Activated CD4-positive, alpha-beta T cell treated with anti-CD3 and anti-CD28 coated beads, Interleukin-2, amount 10 ng/mL, durations not matched to agents 7 days and 5 days (primary cell): ENCODE results near the gene FSTL4. TPM values are rescaled to one million over a fixed set of nuclear protein-coding genes. Genes with fewer than 3 reads are reported as not detected.

ENCODE experiments used
- CTCF ChIA-PET: fragments of 350-600 bp; sonication (Branson Sonifier 250); formaldehyde crosslinking; loops from one replicate; lab custom pipeline; 2021; ENCODE audit warnings: antibody characterized with exemption; lab: Charles Lee
- POLR2A ChIA-PET: fragments of 350-600 bp; sonication (Branson Sonifier 250); formaldehyde crosslinking; loops from one replicate; lab custom pipeline; 2021; ENCODE audit warnings: antibody characterized with exemption; lab: Charles Lee
- DNase-seq: peaks from one replicate; pipeline ENCODE4 v3.0.0-alpha.2; 2020
- H3K27ac Mint-ChIP-seq: one replicate; pipeline ENCODE4 v1.8.0; 2021; ENCODE audit warnings: mild to moderate bottlenecking, moderate library complexity, mixed read lengths
- H3K27me3 Mint-ChIP-seq: one replicate; pipeline ENCODE4 v1.8.0; 2021; ENCODE audit warnings: mixed read lengths
- H3K36me3 Mint-ChIP-seq: one replicate; pipeline ENCODE4 v1.8.0; 2021; ENCODE audit warnings: low read depth, mixed read lengths
- H3K4me1 Mint-ChIP-seq: one replicate; pipeline ENCODE4 v1.8.0; 2021; ENCODE audit warnings: mixed read lengths
- H3K4me3 Mint-ChIP-seq: one replicate; pipeline ENCODE4 v1.8.0; 2021; ENCODE audit warnings: mild to moderate bottlenecking, moderate library complexity, mixed read lengths
- H3K9me3 Mint-ChIP-seq: one replicate; pipeline ENCODE4 v1.8.0; 2021; ENCODE audit warnings: mixed read lengths
- total RNA-seq, 2 experiments: library from RNA; stranded (reverse); gene quantifications; one replicate each; pipeline ENCODE4 v1.2.3, GENCODE V29; 2021

The FSTL4 gene
- total RNA-seq, 2 experiments from 2014 or later = not detected

DNA sequence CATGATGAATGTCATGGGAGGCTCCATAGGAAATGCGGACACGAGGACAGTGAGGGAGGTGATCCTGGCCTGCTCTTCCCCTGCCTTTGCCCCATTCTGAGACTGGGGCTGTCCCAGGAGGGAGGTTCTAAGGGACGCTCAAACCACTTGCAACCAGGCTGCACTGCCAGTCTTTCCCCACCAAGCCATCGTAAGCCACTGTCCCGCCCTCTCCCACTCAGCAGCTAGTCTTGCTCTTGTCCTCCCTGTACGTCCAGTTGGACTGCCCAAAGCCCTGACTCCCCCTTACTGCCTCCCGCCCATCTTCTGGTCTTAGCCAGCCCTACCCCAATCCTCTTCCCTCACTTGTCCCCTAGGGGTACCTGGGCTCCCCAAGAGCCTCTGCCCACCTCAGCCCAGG is 115.7 kb downstream of the FSTL4 start:
- ChIA-PET POLR2A (no interaction called here), CTCF (no interaction called here)
- Mint-ChIP-seq H3K27ac (no peak overlapping the region), H3K27me3 (peaks cover 5% of the 10 kb centered on the region), H3K9me3 (no peaks in the 10 kb centered on the region), H3K36me3 (no peaks in the 10 kb centered on the region), H3K4me1 (no peaks in the 10 kb centered on the region), H3K4me3 (no peak overlapping the region)
- no peak for DNase-seq

DNA sequence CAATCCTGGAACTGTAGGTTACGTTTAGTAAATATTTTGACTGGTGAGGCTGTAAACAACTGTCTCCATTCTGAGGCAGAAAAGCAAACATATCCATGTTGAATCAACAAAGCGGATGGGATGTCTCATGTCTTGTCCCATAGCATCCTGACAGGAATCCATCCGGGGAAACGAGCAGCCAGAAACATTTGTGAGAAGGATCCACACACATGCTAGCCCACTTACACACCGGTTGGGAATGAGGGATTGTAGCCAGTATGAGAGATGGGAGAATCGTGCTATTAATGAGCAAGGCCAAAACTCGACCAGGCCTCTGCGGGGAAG is 117.5 kb downstream of the FSTL4 start:
- Mint-ChIP-seq H3K27ac (no peak overlapping the region), H3K4me3 (no peak overlapping the region), H3K9me3 (peaks cover 8% of the 10 kb centered on the region), H3K4me1 (peaks cover 2% of the 10 kb centered on the region), H3K27me3 (peaks cover 1% of the 10 kb centered on the region), H3K36me3 (no peaks in the 10 kb centered on the region)
- CTCF ChIA-PET = no interaction called here
- POLR2A ChIA-PET = no interaction called here
- DNase-seq = no peak

DNA sequence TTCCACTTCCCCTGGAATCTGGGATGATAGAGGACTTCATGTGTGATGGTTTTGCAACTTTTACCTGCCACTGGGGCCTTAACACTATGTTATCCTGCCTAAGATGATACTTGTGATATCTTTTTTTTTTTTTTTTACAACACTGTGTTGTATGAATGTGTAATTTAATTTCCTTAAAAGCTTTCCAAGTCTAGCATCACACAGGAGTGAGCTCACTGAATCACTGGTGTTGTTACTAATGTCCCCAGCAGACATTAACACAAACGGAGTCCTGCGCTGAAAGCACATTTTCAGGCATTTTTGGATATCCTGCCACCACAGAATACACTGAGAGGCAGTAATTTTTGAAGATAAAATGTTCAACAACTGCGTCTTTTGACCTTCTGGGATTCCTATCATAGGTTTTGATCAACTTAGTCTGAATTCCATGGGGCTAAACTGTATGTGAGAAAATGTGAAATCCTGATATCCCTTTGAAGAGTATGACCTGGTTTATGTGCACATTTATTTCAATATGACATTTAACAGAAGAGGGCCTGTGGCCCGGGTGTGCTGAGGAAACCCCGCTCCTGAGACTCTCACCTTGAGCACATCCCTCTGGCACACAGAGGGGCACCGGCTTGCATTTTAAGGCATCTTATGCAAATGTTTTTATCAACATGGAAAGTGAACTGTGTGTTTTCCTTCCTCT is 118.0 kb downstream of the FSTL4 start:
- Mint-ChIP-seq H3K27me3 (peaks cover 1% of the 10 kb centered on the region), H3K9me3 (peaks cover 8% of the 10 kb centered on the region), H3K4me3 (no peak overlapping the region), H3K4me1 (peaks cover 4% of the 10 kb centered on the region), H3K36me3 (no peaks in the 10 kb centered on the region), H3K27ac (no peak overlapping the region)
- ChIA-PET POLR2A (no interaction called here), CTCF (no interaction called here)
- no peak for DNase-seq

DNA sequence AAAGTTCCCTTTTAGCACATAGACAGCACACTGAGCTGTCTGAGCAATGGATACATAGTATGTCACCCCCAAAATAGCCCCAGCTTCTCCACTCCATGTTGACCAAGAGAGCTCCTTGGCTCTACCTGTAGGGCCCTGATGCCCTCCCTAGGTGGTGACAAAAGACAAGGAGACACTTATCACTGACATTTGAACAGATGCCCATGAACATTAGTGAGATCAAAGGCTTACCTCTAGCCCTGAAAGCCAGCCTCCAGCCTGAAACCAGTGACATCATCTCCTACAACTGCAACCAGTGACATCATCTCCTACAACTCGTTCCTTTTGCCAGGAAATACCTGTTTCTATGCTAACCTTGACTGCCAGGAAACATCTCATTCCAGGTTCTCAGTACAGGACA is 122.7 kb downstream of the FSTL4 start:
- peaks cover 4% of the 10 kb centered on the region for H3K4me1 Mint-ChIP-seq
- no peak overlapping the region for H3K4me3 Mint-ChIP-seq
- peaks cover 2% of the 10 kb centered on the region for H3K27me3 Mint-ChIP-seq
- H3K36me3 Mint-ChIP-seq = no peaks in the 10 kb centered on the region
- no peak for DNase-seq
- POLR2A ChIA-PET = no interaction called here
- H3K27ac Mint-ChIP-seq = no peak overlapping the region
- H3K9me3 Mint-ChIP-seq = peaks cover 8% of the 10 kb centered on the region
- CTCF ChIA-PET = interaction anchor here (0.7 kb wide), 1 partner anchor 24 kb away, joined by 3 read pairs; no protein-coding TSS in a partner anchor

DNA sequence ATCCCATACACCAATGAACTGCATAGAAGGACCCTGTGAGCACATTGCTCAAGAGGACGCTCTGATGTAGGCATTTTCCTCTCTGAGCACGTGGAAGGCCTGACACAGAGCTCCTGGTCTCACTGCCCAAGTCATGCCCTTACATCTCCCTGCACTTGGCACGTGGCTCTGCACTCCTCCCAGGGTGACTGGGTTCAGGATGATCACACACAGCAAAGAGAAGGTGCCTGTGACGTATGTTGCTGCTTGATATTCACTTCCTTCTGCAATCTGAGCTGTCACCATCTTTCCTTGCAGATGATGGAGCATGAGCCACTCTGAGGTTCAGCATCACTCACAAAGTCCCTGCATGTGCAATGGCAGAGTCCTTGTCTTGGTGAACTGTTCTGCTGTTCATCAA is 125.2 kb downstream of the FSTL4 start:
- ChIA-PET CTCF (no interaction called here), POLR2A (no interaction called here)
- peaks cover 4% of the 10 kb centered on the region for H3K4me1 Mint-ChIP-seq
- peaks cover 8% of the 10 kb centered on the region for H3K9me3 Mint-ChIP-seq
- DNase-seq = no peak
- H3K4me3 Mint-ChIP-seq = no peak overlapping the region
- H3K27ac Mint-ChIP-seq = no peak overlapping the region
- H3K36me3 Mint-ChIP-seq = no peaks in the 10 kb centered on the region
- peaks cover 2% of the 10 kb centered on the region for H3K27me3 Mint-ChIP-seq

DNA sequence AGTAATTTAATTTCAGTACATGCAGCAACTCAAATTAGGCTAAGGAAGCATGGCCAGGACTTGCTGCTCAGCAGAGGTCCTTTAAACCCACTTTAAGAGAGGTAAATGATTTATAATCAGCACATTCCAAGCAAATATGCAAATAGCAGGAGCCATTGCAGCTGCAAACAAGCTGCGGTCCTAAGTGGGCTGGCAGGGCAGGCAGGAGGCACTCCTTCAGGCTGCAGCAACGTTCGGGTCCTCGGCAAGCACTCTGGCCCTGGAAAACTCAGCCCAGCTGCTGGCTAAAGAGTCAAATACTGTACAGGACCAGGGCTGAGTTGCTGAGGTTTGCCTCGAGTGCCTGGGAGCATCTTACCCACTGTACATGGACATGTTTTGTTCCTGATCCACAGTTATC is 126.9 kb downstream of the FSTL4 start:
- ChIA-PET CTCF (no interaction called here), POLR2A (no interaction called here)
- H3K4me1 Mint-ChIP-seq = peaks cover 4% of the 10 kb centered on the region
- peaks cover 4% of the 10 kb centered on the region for H3K9me3 Mint-ChIP-seq
- H3K27me3 Mint-ChIP-seq = peaks cover 2% of the 10 kb centered on the region
- H3K4me3 Mint-ChIP-seq = no peak overlapping the region
- no peak for DNase-seq
- H3K36me3 Mint-ChIP-seq = no peaks in the 10 kb centered on the region
- no peak overlapping the region for H3K27ac Mint-ChIP-seq

DNA sequence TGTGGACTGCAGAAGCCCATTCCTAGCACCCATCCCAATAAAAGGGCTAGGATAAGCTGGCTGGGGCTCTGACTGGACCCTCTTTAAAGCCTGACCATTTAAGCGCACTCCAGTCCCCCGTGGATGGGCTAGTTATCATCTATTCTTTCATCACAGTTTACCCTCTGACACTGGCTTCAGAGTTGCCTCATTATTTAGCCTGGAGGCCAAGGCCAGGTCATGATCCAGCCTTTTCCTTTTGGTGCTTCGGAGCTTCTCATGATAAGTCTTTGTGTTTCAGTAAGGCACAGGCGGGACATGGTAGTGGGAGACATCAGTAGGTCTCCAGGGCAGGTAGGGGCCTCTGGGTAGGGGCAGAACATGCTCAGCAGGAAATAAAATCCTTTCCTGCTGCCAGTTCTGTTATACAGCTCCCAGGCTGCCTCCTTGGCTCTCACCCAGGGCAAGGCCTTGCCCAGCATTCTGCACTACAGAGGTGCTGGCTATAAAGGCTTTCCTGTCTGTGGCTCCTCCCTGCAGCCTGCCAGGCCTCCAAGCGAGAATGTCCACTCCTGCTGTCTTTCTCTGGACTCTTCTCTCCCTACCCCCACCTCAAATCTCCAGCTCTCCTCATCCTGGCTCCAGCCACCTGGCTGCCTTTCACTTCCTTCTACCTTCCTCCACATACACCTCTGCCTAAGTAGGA is 128.8 kb downstream of the FSTL4 start:
- DNase-seq = no peak
- Mint-ChIP-seq H3K27me3 (peaks cover 4% of the 10 kb centered on the region), H3K36me3 (no peaks in the 10 kb centered on the region), H3K4me3 (no peak overlapping the region), H3K9me3 (no peaks in the 10 kb centered on the region), H3K4me1 (no peaks in the 10 kb centered on the region), H3K27ac (no peak overlapping the region)
- ChIA-PET POLR2A (no interaction called here), CTCF (no interaction called here)

DNA sequence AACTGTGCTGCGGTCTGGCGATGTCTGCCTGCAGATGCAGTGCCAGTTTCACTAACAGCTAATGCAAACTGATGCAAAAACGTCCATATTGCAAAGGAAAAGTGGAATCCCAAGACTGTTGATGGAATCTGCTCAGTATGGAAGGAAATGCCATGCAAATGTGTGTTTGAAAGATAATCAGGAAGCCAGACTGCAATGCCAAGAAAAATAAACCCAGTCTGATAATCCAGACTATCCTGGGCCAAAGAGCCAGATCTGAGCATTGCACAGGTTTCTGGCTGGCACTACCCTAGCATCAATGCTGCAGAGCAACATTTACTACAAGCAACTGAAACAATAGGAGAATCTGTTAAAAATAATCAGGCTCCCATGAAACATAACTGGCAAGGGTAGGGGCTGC is 130.3 kb downstream of the FSTL4 start:
- Mint-ChIP-seq H3K4me1 (no peaks in the 10 kb centered on the region), H3K27me3 (peaks cover 13% of the 10 kb centered on the region), H3K36me3 (no peaks in the 10 kb centered on the region), H3K9me3 (no peaks in the 10 kb centered on the region), H3K27ac (no peak overlapping the region), H3K4me3 (no peak overlapping the region)
- no peak for DNase-seq
- POLR2A ChIA-PET = no interaction called here
- CTCF ChIA-PET = interaction anchor here (0.7 kb wide), 1 partner anchor 14 kb away, joined by 3 read pairs; no protein-coding TSS in a partner anchor

DNA sequence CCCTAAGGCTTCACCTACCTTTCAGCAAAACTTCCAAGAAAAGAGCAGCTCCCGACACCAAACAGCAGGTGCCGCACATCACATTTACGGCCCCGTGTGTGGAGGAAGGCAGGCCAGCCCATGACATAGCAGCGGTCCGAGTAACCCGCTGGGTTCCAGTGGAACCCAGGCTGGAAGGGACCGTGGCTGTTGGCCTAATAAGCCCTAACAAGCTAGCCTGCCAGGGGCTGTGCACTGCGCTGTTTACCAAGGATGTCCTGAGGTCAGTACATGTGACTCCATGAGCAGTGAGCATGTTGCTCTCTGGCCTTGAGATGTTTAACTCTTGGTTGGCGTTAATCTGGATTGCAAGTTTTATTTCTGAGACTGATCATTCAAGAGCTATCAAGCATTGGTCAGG is 131.5 kb downstream of the FSTL4 start:
- Mint-ChIP-seq H3K4me1 (no peaks in the 10 kb centered on the region), H3K4me3 (no peak overlapping the region), H3K36me3 (no peaks in the 10 kb centered on the region), H3K9me3 (no peaks in the 10 kb centered on the region), H3K27me3 (peaks cover 13% of the 10 kb centered on the region), H3K27ac (no peak overlapping the region)
- no peak for DNase-seq
- POLR2A ChIA-PET = no interaction called here
- CTCF ChIA-PET = no interaction called here

DNA sequence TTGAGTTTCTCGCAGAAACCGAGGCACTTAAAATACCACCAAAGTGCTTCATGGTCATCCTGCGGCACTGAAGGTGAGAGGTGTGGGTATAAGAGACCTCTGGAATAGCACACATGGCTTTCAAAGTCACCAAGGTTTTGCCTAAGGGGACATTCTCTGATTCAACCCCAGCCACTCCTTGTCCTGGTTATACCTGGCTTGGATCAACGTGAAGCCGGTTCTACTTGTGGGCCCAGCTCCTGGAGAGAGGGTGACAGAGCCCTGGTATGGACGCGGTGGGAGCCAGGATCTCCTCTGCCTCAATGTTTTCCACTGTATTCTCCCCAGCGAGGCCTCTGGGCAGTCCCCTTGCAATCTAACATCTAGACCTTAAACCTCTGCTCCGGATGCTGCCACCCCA is 132.0 kb downstream of the FSTL4 start:
- Mint-ChIP-seq H3K36me3 (no peaks in the 10 kb centered on the region), H3K9me3 (no peaks in the 10 kb centered on the region), H3K27me3 (peaks cover 15% of the 10 kb centered on the region), H3K4me1 (no peaks in the 10 kb centered on the region), H3K4me3 (no peak overlapping the region), H3K27ac (no peak overlapping the region)
- ChIA-PET POLR2A (no interaction called here), CTCF (no interaction called here)
- DNase-seq = no peak

DNA sequence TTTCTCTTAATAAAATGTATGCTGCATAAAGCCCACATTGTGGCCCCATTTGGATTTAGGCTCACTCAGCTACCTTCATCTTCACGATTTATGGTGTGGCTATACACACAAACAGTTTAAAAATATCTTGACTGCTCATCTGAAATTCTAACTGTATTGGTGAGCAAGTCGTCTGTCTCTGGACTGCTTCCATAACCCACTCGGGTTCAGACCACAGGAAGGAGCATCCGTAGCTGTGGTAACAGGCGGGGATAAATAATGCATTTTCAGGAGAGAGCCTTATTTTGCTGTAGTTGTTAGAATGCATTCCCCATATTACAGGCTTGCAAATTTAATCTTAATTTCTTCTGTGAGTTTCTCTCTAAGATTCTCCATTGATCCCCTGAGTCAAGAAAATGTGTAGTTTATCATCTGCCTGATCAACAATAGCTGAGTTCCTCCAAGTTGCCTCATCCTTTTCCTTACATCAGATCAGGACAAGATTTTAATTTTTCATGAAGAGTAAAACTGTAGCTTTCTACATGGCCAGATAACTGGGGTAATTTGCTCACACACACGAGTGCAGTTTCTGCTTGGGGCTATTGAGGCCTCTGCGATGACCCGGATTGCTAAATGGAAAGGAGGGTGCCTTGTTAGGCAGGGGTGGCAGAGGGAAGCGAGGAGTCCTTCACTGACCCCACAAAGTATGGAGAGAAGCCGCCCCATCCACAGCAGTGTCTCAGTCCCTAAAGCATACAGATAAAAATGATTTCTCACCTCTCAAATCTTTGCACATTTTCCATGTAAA is 133.9 kb downstream of the FSTL4 start:
- no peaks in the 10 kb centered on the region for H3K9me3 Mint-ChIP-seq
- CTCF ChIA-PET = no interaction called here
- no peaks in the 10 kb centered on the region for H3K36me3 Mint-ChIP-seq
- H3K27ac Mint-ChIP-seq = no peak overlapping the region
- POLR2A ChIA-PET = no interaction called here
- no peak overlapping the region for H3K4me3 Mint-ChIP-seq
- H3K27me3 Mint-ChIP-seq = peaks cover 18% of the 10 kb centered on the region
- H3K4me1 Mint-ChIP-seq = no peaks in the 10 kb centered on the region
- DNase-seq = no peak

DNA sequence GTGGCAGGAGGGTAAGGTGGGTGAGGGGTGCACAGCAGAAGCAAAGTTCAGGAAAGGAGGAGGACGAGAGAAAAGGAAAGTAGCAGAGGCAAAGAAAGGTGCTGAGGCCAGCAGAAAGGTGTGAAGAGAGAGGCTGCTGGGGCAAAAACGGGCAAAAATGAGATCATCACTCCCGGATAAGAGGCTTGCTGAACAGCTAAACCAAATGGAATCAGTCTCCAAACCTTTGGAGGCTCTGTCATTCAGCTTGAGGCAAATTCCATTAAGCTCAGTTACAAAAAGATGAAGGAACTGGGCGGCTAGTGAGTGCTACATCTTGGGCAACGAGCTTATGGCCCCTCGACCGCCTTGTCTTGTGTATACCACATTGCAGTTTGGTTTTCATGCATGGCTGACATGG is 136.4 kb downstream of the FSTL4 start:
- ChIA-PET POLR2A (no interaction called here), CTCF (interaction anchor here (0.6 to 1.1 kb wide), 2 partner anchors 35 to 981 kb away, joined by 3 to 4 read pairs; no protein-coding TSS in a partner anchor)
- no peak overlapping the region for H3K4me3 Mint-ChIP-seq
- no peaks in the 10 kb centered on the region for H3K36me3 Mint-ChIP-seq
- peaks cover 18% of the 10 kb centered on the region for H3K27me3 Mint-ChIP-seq
- H3K4me1 Mint-ChIP-seq = no peaks in the 10 kb centered on the region
- no peaks in the 10 kb centered on the region for H3K9me3 Mint-ChIP-seq
- no peak overlapping the region for H3K27ac Mint-ChIP-seq
- DNase-seq = no peak
